BLaER1 treated with 17β-estradiol and CSF1 and Interleukin-3, amounts not matched to agents 10 nM and 100 nM (cell line): ENCODE data around the gene CHMP1B.

Experiments used
- H3K27ac ChIP-seq, 11 experiments: shearing (Covaris generic); formaldehyde crosslinking; 2 replicates each; pipeline ENCODE4 v1.8.1; 2022
- H3K27me3 ChIP-seq, 11 experiments: shearing (Covaris generic); formaldehyde crosslinking; 2 replicates each; pipeline ENCODE4 v1.8.1; 2022
- H3K36me3 ChIP-seq, 11 experiments: shearing (Covaris generic); formaldehyde crosslinking; 2 replicates each; pipeline ENCODE4 v1.8.1; 2022
- H3K4me1 ChIP-seq, 10 experiments: shearing (Covaris generic); formaldehyde crosslinking; 2 replicates each; pipeline ENCODE4 v1.8.1; 2022
- H3K4me2 ChIP-seq, 11 experiments: shearing (Covaris generic); formaldehyde crosslinking; 2 replicates each; pipeline ENCODE4 v1.8.1; 2022
- H3K4me3 ChIP-seq, 10 experiments: shearing (Covaris generic); formaldehyde crosslinking; 2 replicates each; pipeline ENCODE4 v1.8.1; 2022
- H3K9ac ChIP-seq, 11 experiments: shearing (Covaris generic); formaldehyde crosslinking; 2 replicates each; pipeline ENCODE4 v1.8.1; 2022
- H3K9me3 ChIP-seq, 11 experiments: shearing (Covaris generic); formaldehyde crosslinking; replicated peaks in 1 of 11; 2 replicates each; pipeline ENCODE4 v1.8.1; 2022
- H4K20me1 ChIP-seq, 11 experiments: shearing (Covaris generic); formaldehyde crosslinking; 2 replicates each; pipeline ENCODE4 v1.8.1; 2022
- Cebpa-rat ChIP-seq, 11 experiments: shearing (Covaris generic); IDR thresholded peaks; 2 replicates each; pipeline ENCODE4 v1.8.1; 2022

Gene CHMP1B

GRCh38 chr18:11897781-11898180 is 46.6 kb downstream of the CHMP1B start:
- H3K4me2 ChIP-seq, result no peak overlapping the region

GRCh38 chr18:11899063-11899462 is 47.9 kb downstream of the CHMP1B start:
- no peak overlapping the region for H3K4me3 ChIP-seq
- H3K4me2 ChIP-seq, result peak overlapping the region in 5 of 11 experiments; percentile 15 to 49 (median 25); a peak in 6 of 22 replicates
- peak overlapping the region in 5 of 11 experiments; percentile 17 to 43 (median 26); a peak in 3 of 22 replicates for H3K27ac ChIP-seq
- H3K9me3 ChIP-seq, result no peaks in the 10 kb centered on the region
- H3K27me3 ChIP-seq, result no peaks in the 10 kb centered on the region
- H3K9ac ChIP-seq, result no peak overlapping the region
- H3K4me1 ChIP-seq, result peaks cover 5 to 62% (median 19%) of the 10 kb centered on the region in 10 experiments
- TF ChIP-seq Cebpa-rat (IDR thresholded peaks at IDR 0.05), result no peak
- no peaks in the 10 kb centered on the region for H4K20me1 ChIP-seq
- peaks cover 15 to 94% (median 52%) of the 10 kb centered on the region in 11 experiments for H3K36me3 ChIP-seq

More at GRCh38 chr18:11897781-11898180, 46.6 kb downstream of the CHMP1B start:
- no peak overlapping the region for H3K4me3 ChIP-seq
- H3K27me3 ChIP-seq, result no peaks in the 10 kb centered on the region
- no peaks in the 10 kb centered on the region for H3K9me3 ChIP-seq
- H4K20me1 ChIP-seq, result no peaks in the 10 kb centered on the region
- no peak overlapping the region for H3K27ac ChIP-seq
- no peak overlapping the region for H3K9ac ChIP-seq
- no peak for TF ChIP-seq Cebpa-rat (IDR thresholded peaks at IDR 0.05)
- H3K4me1 ChIP-seq, result peaks cover 12 to 63% (median 31%) of the 10 kb centered on the region in 10 experiments
- peaks cover 15 to 89% (median 47%) of the 10 kb centered on the region in 11 experiments for H3K36me3 ChIP-seq

- Histone ChIP-seq H3K36me3 (peaks cover 14 to 89% (median 46%) of the 10 kb centered on the region in 11 experiments; a peak in 21 of 22 replicates), H3K4me2 (no peak overlapping the region), H3K4me1 (peaks cover 1 to 56% (median 6%) of the 10 kb centered on the region in 10 experiments; a peak in 17 of 20 replicates), H4K20me1 (no peaks in the 10 kb centered on the region), H3K27me3 (no peaks in the 10 kb centered on the region), H3K27ac (no peak overlapping the region), H3K9me3 (no peaks in the 10 kb centered on the region), H3K4me3 (no peak overlapping the region), H3K9ac (no peak overlapping the region)
- TF ChIP-seq Cebpa-rat (IDR thresholded peaks at IDR 0.05), result no peak
Observed at GRCh38 chr18:11901826-11902438, 50.7 kb downstream of the CHMP1B start.

- no peaks in the 10 kb centered on the region for H3K27me3 ChIP-seq
- peaks cover 14 to 82% (median 42%) of the 10 kb centered on the region in 11 experiments; a peak in 21 of 22 replicates for H3K36me3 ChIP-seq
- H4K20me1 ChIP-seq, result no peaks in the 10 kb centered on the region
- peaks cover 9 to 64% (median 14%) of the 10 kb centered on the region in 10 experiments for H3K4me1 ChIP-seq
- H3K9me3 ChIP-seq, result no peaks in the 10 kb centered on the region
- no peak overlapping the region for H3K4me3 ChIP-seq
- H3K4me2 ChIP-seq, result peak overlapping the region in 3 of 11 experiments; percentile 22 to 53 (median 26); a peak in 4 of 22 replicates
- no peak for TF ChIP-seq Cebpa-rat (IDR thresholded peaks at IDR 0.05)
- no peak overlapping the region for H3K27ac ChIP-seq
- no peak overlapping the region for H3K9ac ChIP-seq
Observed at GRCh38 chr18:11902522-11903292, 51.5 kb downstream of the CHMP1B start.
